HG03439 (cell line): Measurements from ENCODE around the gene SLC8A1.

Experiments
- ATAC-seq: cut with Tn5 transposase; IDR thresholded peaks from one replicate; pipeline ENCODE4 v1.9.1; 2021; ENCODE audit warnings: mild to moderate bottlenecking, moderate library complexity; ENCODE audit not compliant: unreplicated experiment

The SLC8A1 gene

DNA sequence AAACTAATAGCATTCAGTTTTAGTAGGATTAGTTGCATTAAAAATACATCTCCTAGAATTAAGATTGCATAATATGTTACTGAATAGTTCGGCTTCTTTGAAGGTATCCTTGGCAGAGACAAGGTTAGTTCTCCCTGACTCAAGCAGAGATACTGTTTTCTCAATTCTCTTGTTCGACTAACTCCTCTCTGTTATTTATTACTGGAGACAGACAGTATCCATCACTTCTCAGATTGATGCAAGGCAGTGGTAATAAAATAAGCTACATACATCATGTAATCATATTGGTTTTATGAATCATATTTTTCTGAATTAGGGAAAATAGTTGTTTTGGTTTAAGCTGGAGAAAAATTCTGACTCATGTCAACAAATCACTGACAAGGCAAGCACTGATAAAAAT is 134.8 kb downstream of the SLC8A1 start:
- no peak for ATAC-seq

DNA sequence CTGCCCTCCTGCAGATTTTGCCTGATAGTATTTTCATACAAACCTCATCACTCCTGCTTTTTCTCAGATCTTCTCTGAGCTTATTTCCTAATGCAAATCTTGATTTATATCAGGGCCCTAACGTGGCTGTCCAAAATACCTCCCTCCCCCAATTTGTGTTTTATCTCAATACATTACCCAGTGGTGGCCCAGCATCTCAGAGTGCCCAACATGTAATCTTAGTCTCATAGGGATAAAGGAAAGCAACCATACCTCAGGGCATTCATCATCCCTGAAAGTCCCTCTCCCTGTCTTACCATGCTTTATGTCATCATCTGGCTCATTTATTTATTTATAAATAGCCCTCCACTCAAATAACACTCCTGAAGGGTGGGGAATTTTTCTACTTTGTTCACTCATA is 135.3 kb downstream of the SLC8A1 start:
- ATAC-seq = no peak

- no peak for ATAC-seq
Measured at GRCh38 chr2:40315683-40316082, 136.2 kb downstream of the SLC8A1 start.

DNA sequence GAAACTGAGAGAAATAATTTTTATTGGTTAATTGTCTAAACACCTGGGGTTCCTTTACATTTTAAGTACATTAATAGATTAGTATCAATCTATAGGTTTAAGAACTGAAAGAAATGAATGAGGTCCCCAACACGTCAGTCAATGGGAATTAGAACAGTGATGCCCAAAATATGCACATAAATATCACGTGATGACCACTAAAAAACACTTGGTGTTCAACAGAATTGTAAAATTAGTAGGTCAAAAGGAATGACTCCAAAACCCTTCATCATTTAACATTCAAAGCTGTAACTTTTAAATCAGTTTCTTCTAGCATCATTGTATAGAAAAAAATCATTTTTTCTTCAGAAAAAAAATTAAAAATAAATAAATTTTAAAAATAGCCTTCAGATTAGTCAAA is 140.9 kb downstream of the SLC8A1 start:
- no peak for ATAC-seq

- no peak for ATAC-seq
Measured at GRCh38 chr2:40310303-40310702, 141.6 kb downstream of the SLC8A1 start.

GRCh38 chr2:40304340-40304739 is 147.6 kb downstream of the SLC8A1 start:
- no peak for ATAC-seq

GRCh38 chr2:40303746-40304145 is 148.1 kb downstream of the SLC8A1 start:
- ATAC-seq = no peak

GRCh38 chr2:40302751-40303325 is 149.1 kb downstream of the SLC8A1 start:
- ATAC-seq = no peak

DNA sequence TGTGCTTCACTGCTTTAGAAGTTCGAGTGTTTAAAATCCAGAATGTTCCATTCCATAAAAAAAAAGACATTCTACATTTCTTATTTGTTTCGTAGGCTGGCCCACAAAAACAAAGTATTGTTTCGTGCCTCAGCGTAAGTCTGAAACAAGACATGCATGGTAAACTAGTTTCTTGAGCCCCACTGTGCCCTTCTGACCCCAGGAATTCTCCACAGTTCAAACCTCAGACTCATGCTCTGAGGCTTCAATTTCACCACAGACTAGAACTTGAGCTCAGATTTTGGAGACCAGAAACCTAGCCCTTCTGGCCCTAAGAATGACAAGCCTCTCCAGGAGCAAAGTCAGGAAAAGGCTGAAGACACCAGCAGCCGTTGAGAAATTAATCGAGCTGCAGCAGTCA is 151.5 kb downstream of the SLC8A1 start:
- ATAC-seq = no peak

DNA sequence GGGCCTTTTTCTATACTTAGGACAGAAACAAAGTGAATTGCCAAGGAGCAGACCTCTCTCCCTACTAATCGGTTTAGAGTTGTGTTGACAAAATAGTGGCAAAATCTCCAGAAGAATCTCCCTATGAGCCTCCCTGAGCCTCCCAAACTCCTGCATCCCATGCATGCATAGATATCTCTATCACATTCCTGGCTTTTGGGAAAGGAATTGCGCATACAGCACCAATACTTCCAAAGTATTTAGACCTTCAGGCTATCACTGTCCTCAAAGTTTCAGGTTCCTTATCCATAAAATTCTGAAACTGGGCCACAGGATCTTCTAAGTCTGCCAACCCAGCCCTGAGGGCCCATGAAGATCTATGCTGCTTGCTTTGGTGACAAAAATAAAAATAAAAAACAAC is 152.1 kb downstream of the SLC8A1 start:
- ATAC-seq = no peak

DNA sequence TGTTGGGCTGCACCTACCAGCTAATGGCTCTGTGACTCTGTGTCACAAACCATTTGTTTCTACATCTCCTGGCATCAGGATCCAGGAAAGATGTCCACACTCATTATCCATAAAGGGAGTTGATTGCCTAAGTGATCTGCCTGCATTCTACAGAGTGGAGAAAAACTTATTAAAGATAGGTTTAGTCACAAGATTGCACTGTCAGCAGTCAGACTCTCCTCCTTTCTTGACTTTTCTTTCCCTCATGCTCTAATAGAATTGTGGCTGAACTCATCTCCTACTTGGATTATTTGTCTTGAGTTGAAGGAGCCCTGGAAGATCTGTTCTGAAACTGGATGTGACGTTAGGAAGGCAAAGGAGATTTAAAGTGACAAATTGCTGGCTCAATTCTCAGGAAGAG is 152.7 kb downstream of the SLC8A1 start:
- ATAC-seq = no peak

GRCh38 chr2:40298026-40298425 is 153.9 kb downstream of the SLC8A1 start:
- ATAC-seq = no peak

DNA sequence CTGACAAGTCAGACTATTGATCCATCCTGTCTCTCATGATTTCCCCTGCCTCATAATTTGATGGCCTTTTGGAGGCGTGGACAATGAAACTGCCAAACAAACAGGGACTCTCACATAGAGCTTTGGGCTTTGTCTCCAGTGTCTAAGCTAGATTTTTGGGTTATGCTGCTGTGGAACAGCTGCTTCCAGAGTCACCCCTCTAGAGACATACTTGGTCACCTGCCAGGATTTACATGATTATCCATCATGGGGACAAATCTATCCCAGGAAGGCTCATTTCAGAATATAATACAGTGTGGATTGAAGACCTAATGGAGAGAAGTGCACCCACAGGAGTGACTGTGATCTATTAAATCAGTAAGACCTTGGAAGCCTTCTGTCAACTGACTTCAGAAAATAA is 159.6 kb downstream of the SLC8A1 start:
- no peak for ATAC-seq

DNA sequence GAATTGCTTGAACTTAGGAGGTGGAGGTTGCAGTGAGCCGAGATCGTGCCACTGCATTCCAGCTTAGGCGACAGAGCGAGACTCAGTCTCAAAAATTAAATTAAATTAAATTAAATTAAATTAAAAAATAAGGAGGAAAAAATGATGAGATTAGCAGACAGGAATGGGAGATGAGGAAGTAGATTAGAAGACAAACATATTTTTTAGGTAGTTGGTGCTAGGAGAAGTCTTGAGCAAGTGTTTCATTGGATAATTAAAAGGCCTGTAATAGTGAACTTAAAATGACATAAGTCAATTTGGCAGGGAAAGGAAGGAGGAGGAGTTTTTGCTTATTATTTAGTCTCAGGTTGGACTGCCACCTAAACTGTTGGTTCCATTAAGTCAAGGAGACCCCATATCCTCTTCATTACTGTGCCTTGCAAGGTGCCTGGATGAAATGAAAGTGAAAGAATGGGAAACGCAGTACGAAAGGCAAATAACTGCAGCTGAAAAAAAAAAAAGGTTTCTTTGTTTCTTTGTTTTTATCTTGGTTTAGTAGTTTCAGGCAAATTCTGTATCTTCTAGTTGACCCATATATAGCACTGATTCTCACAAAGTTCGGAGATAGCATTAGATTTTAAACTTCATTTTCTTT is 162.0 kb downstream of the SLC8A1 start:
- ATAC-seq = no peak

DNA sequence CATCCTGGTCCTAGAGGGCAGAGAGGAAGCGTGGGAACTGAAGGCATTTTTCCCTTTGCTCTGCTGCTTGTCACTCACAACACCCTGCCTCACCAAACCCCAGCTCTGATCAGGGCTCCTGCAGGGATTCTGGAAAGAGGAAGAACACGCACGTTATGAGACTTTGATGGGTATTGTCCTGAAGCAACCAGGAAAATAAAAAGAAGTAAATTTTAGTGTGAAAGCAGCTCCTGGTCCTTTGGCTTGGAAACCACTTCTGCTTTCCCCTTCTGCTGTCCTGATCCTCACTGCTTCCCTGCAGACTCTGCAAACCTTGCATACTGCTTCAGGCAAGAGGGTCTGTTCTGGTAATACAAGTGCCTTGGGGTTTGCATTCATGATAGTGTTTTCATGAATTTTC is 164.1 kb downstream of the SLC8A1 start:
- no peak for ATAC-seq

DNA sequence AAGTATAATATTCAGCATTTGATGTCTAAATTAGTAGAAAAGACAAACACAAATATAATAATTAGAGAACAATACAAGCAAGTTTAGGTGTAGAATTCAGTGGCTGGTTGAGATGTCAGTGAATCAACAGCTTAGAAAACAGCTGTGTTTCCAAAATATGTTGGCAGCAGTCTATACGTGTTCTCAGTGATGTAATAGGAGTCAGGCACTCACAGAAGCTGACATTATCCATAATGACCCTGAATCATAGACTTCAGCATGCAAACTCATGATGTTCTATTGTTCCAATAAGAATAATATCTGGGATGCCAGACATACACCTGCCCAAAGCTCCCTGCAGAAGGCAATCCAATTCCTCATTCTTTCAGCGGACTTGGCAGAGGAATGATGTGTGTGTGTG is 164.7 kb downstream of the SLC8A1 start:
- ATAC-seq = no peak

DNA sequence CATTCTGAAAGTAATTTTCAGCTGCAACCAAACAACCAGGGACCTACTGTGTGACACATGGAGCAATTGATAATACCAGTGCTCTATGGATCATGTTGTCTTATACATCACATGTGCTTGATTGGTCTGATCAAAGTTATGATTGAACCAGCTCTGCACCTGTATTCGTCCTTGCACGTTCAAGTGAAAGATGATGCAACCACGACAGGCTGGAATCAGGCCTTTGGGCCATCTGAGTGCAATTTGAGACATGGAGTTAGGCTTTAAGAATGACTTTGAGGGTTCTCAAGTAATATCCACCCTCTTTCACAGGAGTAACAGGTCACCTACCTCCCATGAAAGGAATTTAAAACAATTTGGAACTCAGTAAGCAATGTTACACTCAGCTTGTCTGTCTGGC is 165.2 kb downstream of the SLC8A1 start:
- ATAC-seq = no peak

- no peak for ATAC-seq
Measured at GRCh38 chr2:40285391-40285790, 166.5 kb downstream of the SLC8A1 start.

DNA sequence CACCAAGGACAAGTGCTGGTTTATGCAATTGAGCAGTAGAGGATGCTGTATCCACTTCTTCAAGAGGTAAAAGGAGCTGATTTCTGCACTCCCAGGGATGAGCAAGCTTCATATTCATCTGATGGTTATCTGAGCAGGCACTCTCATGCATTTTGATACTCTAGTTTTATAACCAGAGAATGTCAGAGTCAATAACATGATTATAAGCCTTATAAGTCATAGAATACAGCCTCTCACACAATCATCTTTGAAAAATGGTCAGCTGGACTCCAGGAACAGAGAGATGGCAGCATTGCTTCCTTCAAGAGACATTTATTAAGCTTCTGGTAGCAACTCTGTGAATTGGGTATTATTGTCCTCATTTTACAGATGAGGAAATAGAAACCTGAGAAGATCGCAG is 167.1 kb downstream of the SLC8A1 start:
- no peak for ATAC-seq

- no peak for ATAC-seq
Measured at GRCh38 chr2:40283111-40283909, 168.6 kb downstream of the SLC8A1 start.

DNA sequence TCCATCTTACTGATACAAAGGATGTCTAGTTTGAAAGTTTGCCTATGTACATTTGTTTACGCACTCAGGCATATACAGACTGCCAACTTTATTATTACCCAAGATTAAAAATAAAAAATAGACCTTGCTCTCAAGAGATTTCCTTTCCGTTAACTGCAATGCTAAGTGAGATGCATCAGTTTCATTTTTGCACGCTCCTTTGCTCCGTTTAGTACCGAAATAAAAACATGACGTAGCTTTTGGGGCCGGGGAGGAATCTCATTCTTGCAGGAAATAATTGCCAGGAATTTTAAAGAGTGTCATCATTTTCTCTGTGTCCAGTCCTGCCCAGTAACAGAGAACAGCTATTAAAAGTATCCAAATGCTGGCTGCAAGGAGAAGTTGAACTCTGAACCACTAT is 169.5 kb downstream of the SLC8A1 start:
- ATAC-seq = no peak
